RWPE1 (cell line): ENCODE results near the gene SLC25A10.

Experiments used
- CTCF ChIA-PET: fragments of 350-600 bp; sonication (Branson Sonifier 250); formaldehyde crosslinking; extraction: SDS; loops from one replicate; lab custom pipeline; 2021; lab: Yijun Ruan, JAX
- POLR2A ChIA-PET: fragments of 400-600 bp; formaldehyde crosslinking; extraction: SDS; loops from one replicate; lab custom pipeline; 2020; ENCODE audit warnings: antibody characterized with exemption; ENCODE audit not compliant: low non-redundant PET; lab: Yijun Ruan, JAX
- DNase-seq: peaks from one replicate; pipeline ENCODE4 v3.0.0; 2012; ENCODE audit warnings: low spot score
- H3K27ac ChIP-seq: fragments of 450-650 bp; 2 replicates; pipeline ENCODE4 v1.5.1; 2017
- CTCF ChIP-seq: fragments of 450-650 bp; conservative IDR thresholded peaks from 2 replicates; pipeline ENCODE4 v1.5.1; 2017; ENCODE audit warnings: low read depth, mild to moderate bottlenecking

The SLC25A10 gene

GRCh38 chr17:81741049-81741593, 29.0 kb downstream of the SLC25A10 start:
- TF ChIP-seq CTCF, result no peak
- ChIA-PET POLR2A (no interaction called here), CTCF (no interaction called here)
- peak overlapping the region; percentile 47 for H3K27ac ChIP-seq
- no peak for DNase-seq

- no peak for DNase-seq
- ChIA-PET POLR2A (no interaction called here), CTCF (no interaction called here)
- TF ChIP-seq CTCF, result no peak
- peak overlapping the region; percentile 47 for H3K27ac ChIP-seq
These were observed 29.7 kb downstream of the SLC25A10 start for GRCh38 chr17:81741594-81742452.
